ENCODE measurements around the gene SNED1. TPM values are rescaled to one million over a fixed set of nuclear protein-coding genes. Genes with fewer than 3 reads are reported as not detected.

Gene SNED1
- total RNA-seq, 4 donors from 2014 or later = 16.4 to 56.2 (median 43.5) TPM

DNA sequence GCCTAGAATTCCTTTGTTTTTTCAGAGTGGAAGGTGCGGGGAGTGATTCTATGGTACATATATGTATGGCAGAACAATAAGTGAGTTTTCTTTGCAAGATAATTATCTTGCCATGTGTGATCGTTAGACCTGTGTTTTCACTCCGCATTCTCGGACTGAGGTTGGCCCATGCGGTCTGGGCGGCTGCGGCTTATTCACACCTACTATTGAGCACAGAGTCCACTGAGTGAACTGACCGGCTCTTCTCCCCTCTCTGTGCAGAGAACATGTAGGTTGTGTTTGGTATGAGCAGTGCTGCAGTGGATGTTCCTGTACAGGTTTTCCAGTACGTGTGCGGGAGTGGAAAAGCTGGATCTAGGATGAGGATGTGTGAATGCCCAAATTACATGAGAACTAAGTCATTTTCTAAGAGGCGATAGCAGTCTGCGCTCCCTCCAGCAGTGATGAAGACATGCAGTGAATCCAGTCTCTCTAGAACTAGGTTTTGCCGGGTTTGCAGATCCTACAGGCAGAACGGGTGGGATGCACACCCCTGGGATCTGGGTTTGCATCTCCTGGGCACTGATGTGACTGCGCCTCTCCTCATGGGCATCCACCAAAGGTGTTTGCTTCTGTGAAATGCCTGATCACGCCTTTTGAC, 76.6 kb downstream of the SNED1 start:
- no peak for DNase-seq
- in situ Hi-C loops (cut with MboI; ENCODE audit: low sequenced_read_pairs in 4 of 4) (no loop called here), intact Hi-C loops (cut with DNase I; ENCODE audit: low total_unique reads) (no loop called here)
- TF ChIP-seq POLR2A (IDR thresholded peaks at IDR 0.05) = no peak
- TF ChIP-seq, protein P1, sequence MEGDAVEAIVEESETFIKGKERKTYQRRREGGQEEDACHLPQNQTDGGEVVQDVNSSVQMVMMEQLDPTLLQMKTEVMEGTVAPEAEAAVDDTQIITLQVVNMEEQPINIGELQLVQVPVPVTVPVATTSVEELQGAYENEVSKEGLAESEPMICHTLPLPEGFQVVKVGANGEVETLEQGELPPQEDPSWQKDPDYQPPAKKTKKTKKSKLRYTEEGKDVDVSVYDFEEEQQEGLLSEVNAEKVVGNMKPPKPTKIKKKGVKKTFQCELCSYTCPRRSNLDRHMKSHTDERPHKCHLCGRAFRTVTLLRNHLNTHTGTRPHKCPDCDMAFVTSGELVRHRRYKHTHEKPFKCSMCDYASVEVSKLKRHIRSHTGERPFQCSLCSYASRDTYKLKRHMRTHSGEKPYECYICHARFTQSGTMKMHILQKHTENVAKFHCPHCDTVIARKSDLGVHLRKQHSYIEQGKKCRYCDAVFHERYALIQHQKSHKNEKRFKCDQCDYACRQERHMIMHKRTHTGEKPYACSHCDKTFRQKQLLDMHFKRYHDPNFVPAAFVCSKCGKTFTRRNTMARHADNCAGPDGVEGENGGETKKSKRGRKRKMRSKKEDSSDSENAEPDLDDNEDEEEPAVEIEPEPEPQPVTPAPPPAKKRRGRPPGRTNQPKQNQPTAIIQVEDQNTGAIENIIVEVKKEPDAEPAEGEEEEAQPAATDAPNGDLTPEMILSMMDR (IDR thresholded peaks at IDR 0.05 in 4 of 5, conservative IDR thresholded peaks at IDR 0.05 in 1 of 5) = no peak
- no peaks in the 10 kb centered on the region for H3K4me1 ChIP-seq
- H3K27me3 ChIP-seq = no peaks in the 10 kb centered on the region
- ATAC-seq = no peak
- no peak overlapping the region for H3K4me3 ChIP-seq
- H3K9me3 ChIP-seq = no peaks in the 10 kb centered on the region
- peaks cover 0 to 60% of the 10 kb centered on the region in 2 donors for H3K36me3 ChIP-seq
- no peak overlapping the region for H3K27ac ChIP-seq

DNA sequence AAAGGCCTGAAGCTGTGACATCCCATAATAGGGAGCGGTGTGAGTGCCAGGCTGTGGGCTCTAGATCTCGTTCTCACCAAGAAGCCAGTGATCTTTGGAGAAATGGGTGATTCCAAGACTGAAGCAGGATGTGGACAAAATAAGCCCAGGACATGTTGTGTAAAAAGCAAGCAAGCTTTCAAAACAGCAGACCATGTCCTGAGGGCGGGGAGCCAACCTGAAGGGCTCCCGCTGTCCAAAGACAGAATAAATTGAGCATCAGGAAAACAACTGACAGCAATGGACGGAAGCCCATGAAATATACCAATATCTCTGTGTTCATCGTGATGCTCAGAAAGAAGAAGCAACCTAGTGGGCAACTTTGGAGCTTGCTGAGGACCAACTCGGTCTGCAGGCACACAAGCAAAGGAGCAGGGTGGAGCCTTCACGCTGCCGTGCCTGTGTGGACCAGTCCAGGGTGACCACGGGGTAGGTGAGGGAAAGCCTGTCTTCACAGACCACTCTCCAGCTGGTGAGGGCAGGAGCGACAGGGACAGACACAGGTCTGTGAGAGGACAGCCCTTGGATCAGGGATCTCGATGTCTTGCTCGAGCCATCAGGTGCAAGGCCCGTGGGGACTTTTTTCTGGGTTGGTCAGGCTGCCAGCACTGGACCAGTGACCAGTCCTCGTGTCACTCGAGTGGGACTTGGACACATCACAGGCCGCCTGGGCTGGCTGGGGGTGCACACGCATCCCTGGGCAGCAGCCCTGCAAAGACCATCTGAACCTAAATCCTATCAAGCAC, 82.2 kb downstream of the SNED1 start:
- H3K9me3 ChIP-seq = no peaks in the 10 kb centered on the region
- H3K36me3 ChIP-seq = peaks cover 0 to 18% of the 10 kb centered on the region in 2 donors
- H3K27ac ChIP-seq = peak overlapping the region in 2 of 4 donors; percentile 2 to 56
- H3K4me3 ChIP-seq = no peak overlapping the region
- TF ChIP-seq, protein P1 (IDR thresholded peaks at IDR 0.05 in 4 of 5, conservative IDR thresholded peaks at IDR 0.05 in 1 of 5) = no peak
- peak in 1 of 2 donors; percentile 12 for TF ChIP-seq POLR2A (IDR thresholded peaks at IDR 0.05)
- H3K4me1 ChIP-seq = no peaks in the 10 kb centered on the region
- DNase-seq (no peak), ATAC-seq (peak; percentile 24 to 48)
- intact Hi-C loops (cut with DNase I; ENCODE audit: low total_unique reads) (loop anchor here (10.0 kb wide), 1 partner anchor 404 kb away; no protein-coding TSS in a partner anchor), in situ Hi-C loops (cut with MboI; ENCODE audit: low sequenced_read_pairs in 4 of 4) (no loop called here)
- H3K27me3 ChIP-seq = no peaks in the 10 kb centered on the region

- Histone ChIP-seq H3K36me3 (peaks cover 0 to 16% of the 10 kb centered on the region in 2 donors), H3K4me1 (no peaks in the 10 kb centered on the region), H3K4me3 (no peak overlapping the region), H3K27me3 (no peaks in the 10 kb centered on the region), H3K9me3 (no peaks in the 10 kb centered on the region), H3K27ac (no peak overlapping the region)
- ATAC-seq (no peak), DNase-seq (no peak)
- in situ Hi-C loops (cut with MboI; ENCODE audit: low sequenced_read_pairs in 4 of 4) = no loop called here
- intact Hi-C loops (cut with DNase I; ENCODE audit: low total_unique reads) = loop anchor here (10.0 kb wide), 1 partner anchor 404 kb away; no protein-coding TSS in a partner anchor
- TF ChIP-seq, protein P1 (IDR thresholded peaks at IDR 0.05 in 4 of 5, conservative IDR thresholded peaks at IDR 0.05 in 1 of 5) = no peak
- TF ChIP-seq POLR2A (IDR thresholded peaks at IDR 0.05) = no peak
Measured at GRCh38 chr2:241081190-241081642, 82.8 kb downstream of the SNED1 start.

DNA sequence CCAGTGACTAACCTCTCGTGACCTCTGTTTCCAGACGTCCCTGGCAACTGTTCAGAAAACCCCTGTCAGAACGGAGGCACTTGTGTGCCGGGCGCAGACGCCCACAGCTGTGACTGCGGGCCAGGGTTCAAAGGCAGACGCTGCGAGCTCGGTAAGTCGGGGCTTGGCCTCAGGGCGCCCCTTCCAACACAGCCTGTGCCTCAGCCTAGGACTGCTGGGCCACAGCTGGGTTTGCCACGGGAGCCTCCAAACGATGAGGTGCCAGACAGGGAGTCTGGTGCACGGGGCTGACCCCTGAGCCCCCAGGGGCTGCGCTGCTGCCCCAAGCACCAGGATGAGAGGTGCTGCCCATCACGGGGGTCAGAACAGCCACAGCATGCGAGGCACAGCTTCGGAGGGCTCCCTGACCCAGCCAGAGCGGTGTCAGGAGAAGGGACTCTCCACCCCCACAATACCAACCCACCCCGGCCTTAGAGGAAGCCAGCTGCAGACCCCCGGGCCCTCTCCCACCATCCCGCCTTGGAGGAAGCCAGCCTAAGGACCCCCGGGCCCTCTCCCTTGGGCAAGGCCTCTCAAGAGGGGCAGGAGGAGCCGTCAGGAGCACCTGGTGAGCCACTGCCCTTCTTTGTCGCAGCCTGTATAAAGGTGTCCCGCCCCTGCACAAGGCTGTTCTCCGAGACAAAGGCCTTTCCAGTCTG, 83.4 kb downstream of the SNED1 start:
- H3K9me3 ChIP-seq = no peaks in the 10 kb centered on the region
- no peaks in the 10 kb centered on the region for H3K27me3 ChIP-seq
- in situ Hi-C loops (cut with MboI; ENCODE audit: low sequenced_read_pairs in 4 of 4) = no loop called here
- no peak overlapping the region for H3K27ac ChIP-seq
- DNase-seq (no peak), ATAC-seq (no peak)
- TF ChIP-seq POLR2A (IDR thresholded peaks at IDR 0.05) = no peak
- TF ChIP-seq, protein P1 (IDR thresholded peaks at IDR 0.05 in 4 of 5, conservative IDR thresholded peaks at IDR 0.05 in 1 of 5) = no peak
- H3K36me3 ChIP-seq = peaks cover 0 to 19% of the 10 kb centered on the region in 2 donors
- intact Hi-C loops (cut with DNase I; ENCODE audit: low total_unique reads) = loop anchor here (10.0 kb wide), 1 partner anchor 403 kb away; no protein-coding TSS in a partner anchor
- H3K4me1 ChIP-seq = no peaks in the 10 kb centered on the region
- H3K4me3 ChIP-seq = no peak overlapping the region

All from gastrocnemius medialis (tissue), 4 donors.